PFSK-1 (cell line): ENCODE data around the gene PCBD1.

ENCODE experiments used
- POLR2AphosphoS5 ChIP-seq: IDR thresholded peaks from 2 replicates; pipeline ENCODE4 v1.6.1; 2012; ENCODE audit warnings: low read depth, mild to moderate bottlenecking, control low read depth, low read length, moderate library complexity
- SIN3A ChIP-seq: IDR thresholded peaks from 2 replicates; pipeline ENCODE4 v1.6.1; 2012; ENCODE audit warnings: mild to moderate bottlenecking, low read length, moderate library complexity, borderline replicate concordance; ENCODE audit not compliant: insufficient read depth
- TAF1 ChIP-seq: IDR thresholded peaks from 2 replicates; pipeline ENCODE4 v1.6.1; 2012; ENCODE audit warnings: low read length, control low read depth, borderline replicate concordance; ENCODE audit not compliant: insufficient read depth

DNA sequence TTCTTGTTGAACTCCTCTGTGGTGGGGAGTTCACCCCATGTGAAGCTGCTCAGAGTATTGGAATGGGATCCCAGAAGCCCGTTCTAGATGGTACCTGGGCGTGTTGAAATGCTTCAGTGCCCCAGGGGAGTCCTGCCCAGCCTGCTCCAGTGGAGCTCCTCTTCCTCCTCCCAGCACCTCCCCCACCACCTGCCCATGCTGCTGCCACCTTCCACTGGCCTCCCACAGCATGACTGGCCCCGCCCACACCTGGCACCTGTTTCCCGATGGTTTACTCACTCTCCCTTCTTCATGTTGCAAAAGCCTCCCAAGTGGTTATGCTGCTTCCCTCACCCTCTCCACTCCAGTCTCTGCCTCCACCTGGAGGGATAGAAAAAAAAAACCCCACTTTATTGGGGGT, 32.2 kb upstream of the PCBD1 start:
- no peak for TF ChIP-seq SIN3A
- no peak for TF ChIP-seq TAF1
- no peak for TF ChIP-seq POLR2AphosphoS5
